NCI-H460 (cell line): Measurements from ENCODE around the gene ATG4B. TPM values are rescaled to one million over a fixed set of nuclear protein-coding genes. Genes with fewer than 3 reads are reported as not detected.

Experiments
- DNase-seq: peaks from one replicate; pipeline ENCODE4 v3.0.0-alpha.2; 2016; ENCODE audit warnings: low read depth; ENCODE audit errors: extremely low read depth
- total RNA-seq: library from RNA; depleted of rRNA; stranded (reverse); fragments of >200 nt; shearing (Covaris generic); gene quantifications from 2 replicates; pipeline ENCODE4 v1.2.3, GENCODE V29; 2014

The ATG4B gene
- total RNA-seq, 1 experiment from 2014 or later: 51.2 TPM

- DNase-seq: no peak
These were observed 43.5 kb downstream of the ATG4B start for GRCh38 chr2:241680827-241681599.

- no peak for DNase-seq
These were observed 48.8 kb downstream of the ATG4B start for GRCh38 chr2:241686324-241686649.

GRCh38 chr2:241686650-241687425 lies 49.3 kb downstream of the ATG4B start, which contains the start of gene DTYMK:
Gene DTYMK (minus strand): TSS chr2:241686815. CDS start chr2:241686783, 32 bp downstream.
- peak; percentile 97 for DNase-seq

- no peak for DNase-seq
These were observed 51.8 kb downstream of the ATG4B start for GRCh38 chr2:241689306-241689705.

GRCh38 chr2:241690202-241690717 lies 52.8 kb downstream of the ATG4B start:
- no peak for DNase-seq

GRCh38 chr2:241692448-241692847 lies 55.0 kb downstream of the ATG4B start:
- DNase-seq: no peak

- no peak for DNase-seq
These were observed 58.2 kb downstream of the ATG4B start for GRCh38 chr2:241695651-241696050.

- no peak for DNase-seq
These were observed 63.6 kb downstream of the ATG4B start for GRCh38 chr2:241701149-241701398.

GRCh38 chr2:241701399-241702154 lies 64.1 kb downstream of the ATG4B start, which contains the start of gene ING5:
Gene ING5 (plus strand): TSS chr2:241702039. CDS start chr2:241702066, 27 bp downstream.
- DNase-seq: peak; percentile 93

GRCh38 chr2:241702155-241703031 lies 64.9 kb downstream of the ATG4B start:
- peak; percentile 74 for DNase-seq

- DNase-seq: no peak
These were observed 65.6 kb downstream of the ATG4B start for GRCh38 chr2:241703032-241703604.

GRCh38 chr2:241706537-241706936 lies 69.0 kb downstream of the ATG4B start:
- DNase-seq: no peak

- no peak for DNase-seq
These were observed 71.4 kb downstream of the ATG4B start for GRCh38 chr2:241708879-241709278.

- no peak for DNase-seq
These were observed 81.6 kb downstream of the ATG4B start for GRCh38 chr2:241719093-241719492.

GRCh38 chr2:241720099-241720498 lies 82.6 kb downstream of the ATG4B start:
- no peak for DNase-seq

GRCh38 chr2:241720560-241720959 lies 83.1 kb downstream of the ATG4B start:
- no peak for DNase-seq

- no peak for DNase-seq
These were observed 84.4 kb downstream of the ATG4B start for GRCh38 chr2:241721852-241722251.

GRCh38 chr2:241722896-241723454 lies 85.5 kb downstream of the ATG4B start:
- no peak for DNase-seq
